GM21515 (cell line): Measurements from ENCODE around the gene NPR2.

Experiments
- ATAC-seq: cut with Tn5 transposase; IDR thresholded peaks from one replicate; pipeline ENCODE4 v1.9.1; 2021; ENCODE audit not compliant: unreplicated experiment

NPR2 gene

GRCh38 chr9:35852876-35853865, 61.8 kb downstream of the NPR2 start:
- no peak for ATAC-seq

- no peak for ATAC-seq
These were observed 62.8 kb downstream of the NPR2 start for GRCh38 chr9:35854091-35854762.

- no peak for ATAC-seq
These were observed 64.8 kb downstream of the NPR2 start for GRCh38 chr9:35856206-35856605.

- ATAC-seq = no peak
These were observed 65.5 kb downstream of the NPR2 start for GRCh38 chr9:35856882-35857281.

GRCh38 chr9:35858458-35858857, 67.1 kb downstream of the NPR2 start:
- ATAC-seq = no peak
